ENCODE results near the gene SMAP1.

- TF ChIP-seq POLR2AphosphoS5 (IDR thresholded peaks at IDR 0.05) (no peak), CTCF (IDR thresholded peaks at IDR 0.05) (no peak), POLR2A (IDR thresholded peaks at IDR 0.05) (no peak)
Observed at GRCh38 chr6:70672549-70672948, 4.9 kb downstream of the SMAP1 start.

Data from gastroesophageal sphincter (tissue), 3 donors.